D721Med (cell line): ENCODE results near the gene ERBB4.

Experiments
- DNase-seq: peaks from one replicate; pipeline ENCODE4 v3.0.0; 2011; ENCODE audit warnings: low spot score; ENCODE audit not compliant: insufficient read length
- FAIRE-seq: peaks from 2 replicates; lab custom pipeline; 2011; peaks lifted over from hg19 to GRCh38; lab: Jason Lieb, UNC
- TF ChIP-seq, protein P1 (sequence below): IDR thresholded peaks from 2 replicates; pipeline ENCODE4 v1.5.1; 2012; ENCODE audit warnings: mild to moderate bottlenecking, control low read depth; ENCODE audit not compliant: insufficient read depth; ENCODE audit errors: missing control alignments

The ERBB4 gene

DNA sequence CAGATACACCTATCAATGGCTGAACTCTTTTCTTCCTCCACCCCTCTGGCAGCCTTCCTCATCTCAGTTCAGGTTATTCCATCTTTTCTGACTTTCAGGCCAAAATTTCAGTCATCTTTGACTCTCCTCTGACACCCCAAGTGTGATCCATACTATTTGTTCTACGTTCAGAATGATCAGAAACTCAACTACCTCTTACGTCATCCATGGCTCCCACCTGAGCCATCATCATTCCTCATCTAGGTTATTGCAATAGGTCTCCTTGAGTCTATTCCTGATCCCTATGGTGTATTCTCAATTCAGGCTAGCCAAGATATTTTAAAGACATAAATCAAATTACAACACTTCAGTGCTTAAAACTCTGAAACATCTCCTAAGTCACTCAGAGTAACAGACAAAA, 589.7 kb downstream of the ERBB4 start:
- TF ChIP-seq, protein P1, sequence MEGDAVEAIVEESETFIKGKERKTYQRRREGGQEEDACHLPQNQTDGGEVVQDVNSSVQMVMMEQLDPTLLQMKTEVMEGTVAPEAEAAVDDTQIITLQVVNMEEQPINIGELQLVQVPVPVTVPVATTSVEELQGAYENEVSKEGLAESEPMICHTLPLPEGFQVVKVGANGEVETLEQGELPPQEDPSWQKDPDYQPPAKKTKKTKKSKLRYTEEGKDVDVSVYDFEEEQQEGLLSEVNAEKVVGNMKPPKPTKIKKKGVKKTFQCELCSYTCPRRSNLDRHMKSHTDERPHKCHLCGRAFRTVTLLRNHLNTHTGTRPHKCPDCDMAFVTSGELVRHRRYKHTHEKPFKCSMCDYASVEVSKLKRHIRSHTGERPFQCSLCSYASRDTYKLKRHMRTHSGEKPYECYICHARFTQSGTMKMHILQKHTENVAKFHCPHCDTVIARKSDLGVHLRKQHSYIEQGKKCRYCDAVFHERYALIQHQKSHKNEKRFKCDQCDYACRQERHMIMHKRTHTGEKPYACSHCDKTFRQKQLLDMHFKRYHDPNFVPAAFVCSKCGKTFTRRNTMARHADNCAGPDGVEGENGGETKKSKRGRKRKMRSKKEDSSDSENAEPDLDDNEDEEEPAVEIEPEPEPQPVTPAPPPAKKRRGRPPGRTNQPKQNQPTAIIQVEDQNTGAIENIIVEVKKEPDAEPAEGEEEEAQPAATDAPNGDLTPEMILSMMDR = no peak
- FAIRE-seq = no peak
- DNase-seq = no peak

DNA sequence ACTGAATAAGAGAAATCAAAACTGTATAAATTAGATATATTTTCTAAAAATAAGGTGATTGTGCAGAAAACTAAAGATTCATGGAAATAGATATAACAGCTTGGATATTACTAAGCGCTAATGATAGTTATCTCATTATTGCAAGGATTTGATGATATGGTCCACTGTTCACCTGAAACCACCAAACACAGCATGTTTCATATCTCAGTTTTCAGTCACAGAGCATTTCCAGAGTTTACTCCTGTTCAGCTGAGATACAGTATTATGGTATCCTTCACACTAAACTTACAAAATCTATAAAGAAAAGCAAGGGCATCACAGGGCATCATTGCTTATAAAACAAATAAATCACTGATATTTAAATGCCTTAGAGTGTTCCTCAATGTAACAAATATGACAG, 591.6 kb downstream of the ERBB4 start:
- TF ChIP-seq, protein P1 = no peak
- peak; percentile 82 for FAIRE-seq
- DNase-seq = no peak

DNA sequence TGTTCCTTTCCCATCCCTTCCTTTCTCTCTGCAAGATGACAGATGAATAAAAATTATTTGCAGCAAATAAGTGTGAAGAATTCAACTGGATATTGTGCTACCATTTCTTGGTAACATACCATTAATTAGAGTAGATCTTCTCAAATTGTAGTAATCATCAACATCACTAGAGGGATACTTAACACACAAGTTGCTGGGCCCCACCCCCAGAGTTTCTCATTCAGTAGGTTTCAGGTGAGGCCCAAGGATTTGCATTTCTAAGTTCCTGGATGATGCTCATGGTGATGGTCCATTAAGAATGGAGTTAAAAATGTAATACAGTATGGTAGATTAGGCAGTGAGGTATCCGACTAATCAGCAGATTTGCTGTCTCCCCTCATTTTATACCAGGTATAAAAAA, 594.0 kb downstream of the ERBB4 start:
- FAIRE-seq (no peak), DNase-seq (no peak)
- TF ChIP-seq, protein P1 = no peak

DNA sequence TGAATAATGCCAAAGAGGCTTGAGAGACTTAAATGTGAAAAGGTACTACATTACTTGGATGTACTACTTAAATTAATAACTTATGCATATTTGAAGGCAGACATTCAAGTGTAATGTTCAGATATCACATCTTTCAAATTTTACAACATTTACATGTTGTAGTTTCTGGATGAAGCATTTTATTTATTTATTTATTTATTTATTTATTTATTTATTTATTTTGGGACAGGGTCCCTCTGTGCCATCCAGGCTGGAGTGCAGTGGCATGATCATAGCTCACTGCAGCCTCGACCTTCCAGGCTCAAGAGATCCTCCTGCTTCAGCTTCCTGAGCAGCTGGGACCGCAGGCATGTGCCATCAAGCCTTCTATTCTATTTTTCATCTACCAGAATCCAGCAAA, 596.4 kb downstream of the ERBB4 start:
- FAIRE-seq (no peak), DNase-seq (no peak)
- TF ChIP-seq, protein P1 = no peak

DNA sequence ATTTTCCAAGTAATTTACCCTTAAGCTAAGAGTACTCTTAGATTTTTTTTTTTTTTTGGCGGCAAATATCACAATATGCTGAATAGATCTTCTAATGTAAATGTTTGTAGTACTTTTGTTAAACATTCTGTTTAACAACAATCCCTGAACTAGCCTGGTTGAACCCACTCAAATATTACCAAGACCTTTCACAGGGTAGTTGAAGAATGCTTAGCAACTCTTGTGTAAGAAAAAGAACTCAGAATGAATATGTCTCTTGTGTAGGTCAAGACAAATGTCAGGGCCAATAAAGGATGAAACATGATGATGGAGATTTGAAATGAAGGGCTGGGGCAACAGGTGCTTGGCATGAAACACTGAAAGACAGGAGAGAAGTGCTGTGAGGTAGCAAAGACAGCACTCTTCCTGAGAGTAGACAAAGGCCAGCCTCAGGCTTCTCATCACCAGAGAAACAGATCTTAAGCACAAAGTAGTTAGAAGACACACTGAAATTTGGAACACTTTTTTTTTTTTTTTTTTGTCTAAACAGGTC, 597.3 kb downstream of the ERBB4 start:
- FAIRE-seq = no peak
- TF ChIP-seq, protein P1 = no peak
- no peak for DNase-seq

DNA sequence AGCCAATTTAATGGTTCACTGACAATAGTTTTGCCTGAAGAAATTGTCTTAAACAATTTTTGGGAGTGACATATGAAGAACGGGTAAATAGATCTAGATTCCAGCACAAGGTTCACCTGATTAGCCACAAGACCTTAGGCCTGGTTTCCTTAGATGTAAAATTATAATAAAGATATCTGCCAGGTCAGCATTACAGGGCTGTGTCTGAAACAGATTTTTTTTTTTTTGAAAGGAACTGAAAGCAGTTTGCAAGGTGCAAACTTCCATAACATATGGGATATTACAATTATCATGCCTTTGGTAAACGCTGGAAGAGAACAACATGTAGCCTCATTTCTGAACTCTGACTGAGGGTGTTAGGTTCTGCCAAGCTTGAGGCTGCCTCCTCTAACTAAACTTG, 599.4 kb downstream of the ERBB4 start:
- TF ChIP-seq, protein P1 = no peak
- DNase-seq (no peak), FAIRE-seq (no peak)

DNA sequence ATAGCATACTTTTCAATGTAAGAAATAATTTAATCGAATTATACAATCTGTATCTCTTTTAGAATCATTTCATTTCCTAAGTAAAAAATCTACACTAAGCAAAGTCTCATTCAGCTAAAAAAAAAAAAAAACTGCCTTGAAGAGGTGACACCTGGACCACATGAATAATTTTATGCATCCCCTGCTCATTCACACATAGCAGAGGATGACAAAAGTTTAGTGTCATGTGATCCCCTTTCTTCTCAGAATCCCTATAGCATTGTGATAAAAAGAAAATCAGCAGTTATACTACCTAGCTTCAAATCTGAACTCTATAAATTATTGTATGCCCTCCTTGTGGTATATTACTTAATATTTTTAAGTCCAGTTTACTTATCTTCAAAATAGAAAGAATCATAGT, 603.8 kb downstream of the ERBB4 start:
- TF ChIP-seq, protein P1 = no peak
- DNase-seq = no peak
- FAIRE-seq = no peak
